Hematopoietic multipotent progenitor cell treated with erythropoietin and hydrocortisone succinate and interleukin-3 and kit ligand, for 15 days (in vitro differentiated cells): ENCODE results near the gene UBTD2.
"Not testable (repeated sequence)": the region's sequence is repeated elsewhere in the genome, so short reads cannot be mapped to it uniquely, and the experiment has no call there.

ENCODE experiments used
- DNase-seq: peaks from one replicate; pipeline ENCODE4 v3.0.0-alpha.2; 2015; ENCODE audit warnings: low spot score

Gene UBTD2

DNA sequence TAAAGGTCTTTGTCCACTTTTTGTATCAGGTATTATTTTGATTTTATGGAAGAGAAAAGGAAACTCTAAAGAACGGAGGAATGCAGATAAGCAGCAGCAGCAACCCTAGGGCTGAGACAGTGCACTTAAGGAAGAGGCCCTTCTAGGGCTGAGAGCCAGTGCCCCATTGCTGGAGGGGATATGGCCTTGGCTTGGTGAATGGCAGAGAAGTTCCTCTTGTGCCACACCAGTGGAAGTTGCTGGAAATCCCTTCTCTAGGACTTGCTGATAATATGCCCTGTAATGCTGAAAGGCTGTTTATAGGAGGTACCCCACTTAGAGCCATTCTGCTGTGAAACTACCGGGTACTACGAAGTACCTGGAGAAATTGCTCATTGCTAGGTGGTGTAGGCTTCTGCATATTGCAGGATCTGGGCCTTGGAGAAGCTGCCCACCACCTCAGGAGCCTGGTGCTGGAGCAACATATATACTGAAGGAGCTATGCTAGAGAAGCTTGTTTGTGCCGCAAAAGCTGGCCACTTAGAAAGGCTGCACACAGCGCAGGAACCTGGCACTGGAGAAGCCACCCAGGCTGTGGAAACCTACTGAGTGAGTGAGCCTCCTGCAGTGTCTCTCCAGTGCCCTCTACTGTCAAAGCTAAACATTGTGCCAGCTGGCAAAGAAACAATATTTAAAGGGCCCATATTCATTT is 9.6 kb upstream of the UBTD2 start:
- peak; percentile 42 for DNase-seq

DNA sequence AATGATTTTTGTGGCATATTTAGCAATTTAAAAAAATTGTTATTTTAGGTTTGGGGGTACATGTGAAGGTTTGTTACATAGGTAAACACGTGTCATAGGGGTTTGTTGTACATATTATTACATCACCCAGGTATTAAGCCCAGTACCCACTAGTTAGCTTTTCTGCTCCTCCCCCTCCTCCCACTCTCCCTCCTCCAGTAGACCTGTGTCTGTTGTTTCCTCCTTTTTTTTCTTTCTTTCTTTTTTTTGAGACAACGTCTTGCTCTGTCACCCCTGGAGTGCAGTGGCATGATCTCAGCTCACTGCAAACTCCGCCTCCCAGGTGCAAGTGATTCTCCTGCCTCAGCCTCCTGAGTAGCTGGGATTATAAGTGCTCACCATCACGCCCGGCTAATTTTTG is 8.3 kb upstream of the UBTD2 start:
- DNase-seq = not testable (repeated sequence)

DNA sequence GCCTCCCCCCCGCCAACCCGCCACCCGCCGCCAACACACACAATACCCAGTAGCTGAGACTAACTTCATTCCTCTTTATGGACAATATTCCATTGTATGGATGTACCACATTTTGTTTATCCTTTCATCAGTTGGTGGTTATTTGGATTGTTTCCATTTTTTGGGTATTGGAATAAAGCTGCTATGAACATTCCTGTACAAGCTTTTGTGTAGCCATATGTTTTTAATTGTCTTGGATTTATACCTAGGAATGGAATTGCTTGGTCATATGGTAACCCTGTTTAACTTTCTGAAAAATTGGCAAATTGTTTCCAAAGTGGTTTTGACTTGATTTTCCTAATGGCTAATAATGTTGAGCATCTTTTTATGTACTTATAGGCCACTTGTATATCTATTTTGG is 4.9 kb upstream of the UBTD2 start:
- DNase-seq = no peak

DNA sequence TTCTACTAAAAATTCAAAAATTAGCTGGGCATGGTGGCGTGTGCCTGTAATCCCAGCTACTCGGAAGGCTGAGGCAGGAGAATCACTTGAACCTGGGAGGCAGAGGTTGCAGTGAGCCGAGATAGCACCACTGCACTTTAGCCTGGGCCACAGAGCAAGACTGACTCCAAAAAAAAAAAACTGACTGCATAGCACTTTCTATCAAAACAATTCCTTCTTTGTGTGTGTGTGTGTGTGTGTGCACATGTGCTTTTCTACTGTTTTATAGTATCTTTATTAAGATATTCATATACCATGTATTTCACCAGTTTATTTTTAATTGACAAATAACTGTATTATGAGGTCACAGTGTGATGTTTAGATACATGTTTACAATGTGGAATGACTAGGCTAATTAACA is 3.6 kb upstream of the UBTD2 start:
- DNase-seq = not testable (repeated sequence)

DNA sequence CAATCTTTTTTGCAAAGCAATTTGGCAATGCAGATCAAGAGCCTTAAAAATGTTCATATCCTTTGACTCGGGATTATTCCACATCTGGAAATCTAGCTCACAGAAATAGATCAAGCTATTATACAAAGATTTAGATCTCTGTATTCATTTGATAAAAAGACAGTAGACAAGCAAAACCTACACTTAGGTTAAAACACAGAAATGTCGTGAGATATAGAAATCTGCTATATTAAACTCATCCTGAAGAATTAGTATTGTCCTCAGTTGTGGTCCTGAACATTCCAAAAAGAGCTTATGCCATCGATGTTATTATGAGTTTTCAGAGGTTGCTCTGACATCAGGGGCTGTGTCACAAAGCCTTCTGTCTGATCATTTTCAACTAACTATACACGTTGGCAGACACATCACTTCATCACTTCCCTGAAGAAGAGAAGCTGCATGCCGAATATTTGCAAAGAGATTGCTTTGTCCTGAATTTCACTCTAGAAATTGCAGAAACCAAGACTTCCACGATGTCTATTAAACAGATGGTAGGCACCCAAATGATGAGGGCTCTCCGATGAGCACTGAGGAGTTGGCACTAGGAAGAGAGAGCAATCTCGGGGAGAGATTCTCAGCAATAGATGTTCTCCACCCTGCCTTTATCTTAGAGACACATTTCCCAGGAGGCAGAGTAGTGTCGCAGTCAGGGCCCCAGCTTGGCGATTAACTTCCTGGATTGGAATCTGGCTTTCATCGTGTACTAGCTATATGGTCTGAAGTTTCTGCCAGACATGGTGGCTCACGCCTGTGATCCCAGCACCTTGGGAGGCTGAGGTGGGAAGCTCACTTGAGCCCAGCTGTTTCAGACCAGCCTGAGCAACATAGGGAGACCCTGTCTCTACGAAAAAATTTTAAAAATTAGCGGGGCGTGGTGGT is 1.9 kb upstream of the UBTD2 start:
- DNase-seq = no peak

DNA sequence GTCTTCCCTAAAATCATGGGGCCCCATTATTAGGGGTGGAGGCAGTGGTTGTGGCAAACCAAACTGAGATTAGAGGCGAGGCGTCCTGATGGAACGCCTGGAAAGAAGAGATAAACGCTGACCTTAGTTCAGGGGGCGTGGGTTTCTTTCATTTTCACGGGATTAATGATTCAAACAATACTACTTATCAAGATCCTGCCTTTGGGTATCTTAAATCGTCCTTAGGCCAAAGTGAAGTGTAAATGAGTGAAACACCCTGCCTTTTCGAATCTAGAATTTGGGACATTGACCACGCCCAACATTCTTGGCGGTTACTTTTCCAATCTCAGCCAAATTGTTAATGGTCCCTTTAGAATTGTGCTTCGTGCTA is 1.0 kb upstream of the UBTD2 start:
- DNase-seq = no peak

DNA sequence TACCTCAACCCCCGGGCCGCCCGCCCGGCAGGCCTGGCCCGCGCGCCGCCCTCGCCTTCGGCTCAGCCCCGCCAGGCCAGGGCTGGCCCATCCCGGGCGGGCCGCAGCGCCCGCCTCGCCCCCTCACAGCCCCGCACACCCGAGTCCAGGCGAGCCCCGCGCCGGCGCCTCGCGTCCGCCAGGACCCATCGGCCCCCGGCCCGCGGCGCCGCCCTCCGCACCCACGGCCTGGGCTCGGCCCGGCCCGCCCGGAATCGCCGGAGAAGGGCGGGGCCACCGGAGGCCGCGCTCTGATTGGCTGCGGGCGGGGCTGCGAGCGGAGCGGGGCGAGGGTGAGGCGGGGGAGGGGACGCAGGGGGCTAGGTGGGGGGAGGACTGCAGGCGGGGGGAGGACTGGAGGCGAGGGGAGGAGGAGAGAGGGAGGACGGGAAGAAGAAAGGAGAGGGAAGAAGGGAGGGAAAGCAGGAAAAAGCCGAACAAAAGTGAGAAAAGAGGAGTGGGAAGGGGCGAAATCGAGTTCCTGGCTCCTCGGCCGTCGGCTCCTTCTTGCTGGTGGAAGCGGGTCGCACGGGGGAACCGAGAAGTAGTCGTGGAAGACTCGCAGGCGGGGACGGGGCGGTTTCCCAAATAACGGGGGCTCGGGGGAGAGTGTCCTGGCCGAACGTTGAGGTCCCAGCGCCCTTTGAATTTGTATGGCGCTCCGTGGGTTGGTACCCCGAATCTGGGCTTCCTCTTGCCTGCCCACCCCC is 472 bp upstream of the UBTD2 start:
- no peak for DNase-seq

DNA sequence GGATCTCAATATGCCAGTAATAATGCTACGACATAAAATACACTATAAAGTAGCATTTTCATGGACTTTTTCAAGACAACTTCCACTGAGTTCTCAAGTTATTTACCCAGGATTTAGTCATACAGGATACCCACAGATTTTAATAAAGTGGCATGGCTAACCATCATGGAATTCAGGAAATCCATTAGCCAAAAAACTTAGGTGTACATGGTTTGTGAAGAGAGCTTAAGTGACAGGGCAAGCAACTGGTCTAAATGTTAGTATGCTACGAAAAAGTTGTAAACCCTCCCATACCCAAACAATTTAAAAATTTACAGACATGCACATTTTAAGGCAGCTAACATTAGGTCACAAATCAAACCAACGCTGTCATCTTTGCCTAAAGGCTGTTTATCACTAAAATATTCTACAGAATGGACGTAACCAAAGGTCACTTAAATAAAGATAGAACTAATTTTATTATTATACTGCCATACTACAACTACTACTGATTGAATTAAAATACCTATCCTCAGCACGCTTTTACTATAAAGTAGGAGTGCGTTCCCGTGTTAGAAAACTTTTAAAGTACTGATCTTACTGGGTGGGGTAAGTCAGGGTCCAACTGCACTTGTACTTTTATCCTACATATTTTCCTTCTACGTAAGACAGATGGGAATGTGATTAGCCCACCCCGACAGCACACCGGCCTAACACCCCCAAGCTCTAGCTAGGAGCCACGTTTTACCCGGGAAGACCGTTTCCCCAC is 1.1 kb downstream of the UBTD2 start:
- no peak for DNase-seq

DNA sequence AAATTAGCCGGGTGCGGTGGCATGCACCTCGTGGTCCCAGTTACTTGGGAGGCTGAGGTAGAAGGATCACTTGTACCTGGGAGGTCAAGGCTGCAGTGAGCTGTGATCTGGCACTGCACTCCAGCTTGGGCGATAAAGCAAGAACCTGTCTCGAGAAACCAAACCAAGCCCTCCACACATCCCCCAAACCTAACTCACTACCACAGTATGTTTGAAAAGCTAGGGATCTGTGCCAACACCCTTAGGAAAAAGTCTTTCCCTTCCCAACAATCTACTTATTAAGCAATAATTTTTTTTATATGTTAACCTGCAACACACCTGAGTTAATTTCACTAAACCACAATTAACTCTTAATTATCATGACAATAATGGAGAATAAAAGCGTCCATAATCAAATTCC is 2.2 kb downstream of the UBTD2 start:
- DNase-seq = no peak

DNA sequence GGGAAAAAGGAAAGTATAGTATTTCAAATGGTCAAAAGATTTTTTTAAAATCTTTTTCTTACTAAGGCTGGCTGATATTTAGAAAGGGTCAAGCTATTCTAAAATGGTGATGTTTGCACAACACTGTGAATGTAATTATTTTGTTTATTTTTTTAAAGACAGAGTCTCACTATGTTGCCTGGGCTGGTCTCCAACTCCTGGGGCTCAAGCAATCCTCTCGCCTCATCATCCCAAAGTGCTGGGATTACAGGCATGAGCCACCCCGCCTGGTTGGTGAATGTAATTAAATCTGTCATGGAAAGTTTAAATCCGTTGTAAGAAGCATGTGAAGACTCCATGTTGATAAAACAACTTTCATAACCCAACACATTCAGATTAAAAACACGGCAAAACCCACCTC is 2.6 kb downstream of the UBTD2 start:
- DNase-seq = no peak

DNA sequence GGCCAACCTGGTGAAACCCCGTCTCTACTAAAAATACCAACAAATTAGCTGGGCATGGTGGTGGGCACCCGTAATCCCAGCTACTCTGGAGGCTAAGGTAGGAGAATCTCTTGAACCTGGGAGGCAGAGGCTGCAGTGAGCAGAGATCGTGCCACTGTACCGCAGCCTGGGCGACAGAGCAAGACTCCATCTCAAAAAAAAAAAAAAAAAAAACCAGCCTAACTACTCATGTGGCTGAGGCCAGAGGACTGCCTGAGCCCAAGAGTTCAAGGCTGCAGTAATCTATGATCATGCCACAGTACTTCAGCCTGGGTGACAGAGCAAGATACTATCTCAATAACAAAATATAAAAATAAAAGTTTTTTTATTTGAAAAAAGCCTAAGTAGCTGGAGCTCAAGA is 3.2 kb downstream of the UBTD2 start:
- no peak for DNase-seq

DNA sequence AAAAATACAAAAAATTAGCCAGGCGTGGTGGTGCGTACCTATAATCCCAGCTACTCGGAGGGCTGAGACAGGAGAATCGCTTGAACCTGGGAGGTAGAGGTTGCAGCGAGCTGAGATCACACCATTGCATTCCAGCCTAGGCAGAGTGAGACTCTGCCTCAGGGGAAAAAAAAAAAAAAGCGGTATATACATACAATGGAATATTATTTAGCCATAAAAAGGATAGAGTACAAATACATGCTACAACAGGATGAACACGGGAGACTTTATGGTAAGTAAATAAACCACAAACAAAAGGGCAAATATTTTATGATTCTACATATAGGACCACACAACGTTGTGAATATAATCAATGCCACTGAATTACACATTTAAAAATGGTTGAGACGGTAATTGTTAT is 5.2 kb downstream of the UBTD2 start:
- DNase-seq = no peak

DNA sequence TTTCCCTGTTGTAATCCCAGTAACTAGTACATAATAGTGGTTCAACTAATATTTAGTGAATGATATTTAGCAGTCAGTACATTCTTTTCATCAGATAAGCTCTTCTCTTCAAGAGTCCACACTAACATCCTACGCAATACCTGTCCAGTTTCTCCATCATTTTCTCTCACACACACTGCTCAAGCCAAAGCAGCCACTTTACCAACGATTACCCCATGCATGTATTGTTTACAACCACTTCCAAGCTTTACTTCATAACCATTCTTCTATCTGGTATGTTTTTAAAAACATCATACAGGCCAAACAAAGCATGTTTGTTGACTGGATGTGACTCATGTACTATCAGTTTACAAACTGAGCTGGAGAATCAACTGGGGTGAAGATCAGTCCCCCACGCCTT is 7.3 kb downstream of the UBTD2 start:
- DNase-seq = no peak

DNA sequence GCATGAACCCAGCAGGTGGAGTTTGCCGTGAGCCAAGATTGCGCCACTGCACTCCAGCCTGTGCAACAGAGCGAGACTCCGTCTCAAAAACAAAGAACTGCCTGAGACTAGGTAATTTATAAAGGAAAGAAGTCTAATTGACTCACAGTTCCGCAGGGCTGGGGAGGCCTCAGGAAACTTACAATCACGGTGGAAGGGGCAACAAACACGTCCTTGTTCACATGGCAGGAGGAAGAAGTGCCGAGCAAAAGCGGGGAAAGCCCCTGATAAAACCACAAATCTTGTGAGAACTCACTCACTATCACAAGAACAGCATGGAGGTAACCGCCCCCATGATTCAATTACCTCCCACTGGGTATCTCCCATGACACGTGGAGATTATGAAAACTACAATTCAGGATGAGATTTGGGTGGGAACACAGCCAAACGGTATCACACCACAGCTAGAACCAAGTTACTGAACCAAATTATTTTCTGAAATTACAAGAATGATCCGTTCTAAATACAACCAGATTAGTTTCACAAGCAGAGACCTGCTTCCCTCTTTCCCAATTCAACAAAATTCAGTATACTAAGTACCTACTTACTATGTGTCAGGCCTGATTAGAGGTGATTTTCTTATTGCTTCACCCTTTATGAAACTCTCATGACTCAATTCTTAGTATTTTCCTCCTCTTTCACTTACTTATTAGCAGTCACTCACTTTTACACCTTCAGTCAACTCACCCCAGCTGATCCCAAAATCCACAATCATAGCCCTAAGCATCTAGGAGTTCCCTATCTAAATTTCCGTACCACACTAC is 8.4 kb downstream of the UBTD2 start:
- no peak for DNase-seq

DNA sequence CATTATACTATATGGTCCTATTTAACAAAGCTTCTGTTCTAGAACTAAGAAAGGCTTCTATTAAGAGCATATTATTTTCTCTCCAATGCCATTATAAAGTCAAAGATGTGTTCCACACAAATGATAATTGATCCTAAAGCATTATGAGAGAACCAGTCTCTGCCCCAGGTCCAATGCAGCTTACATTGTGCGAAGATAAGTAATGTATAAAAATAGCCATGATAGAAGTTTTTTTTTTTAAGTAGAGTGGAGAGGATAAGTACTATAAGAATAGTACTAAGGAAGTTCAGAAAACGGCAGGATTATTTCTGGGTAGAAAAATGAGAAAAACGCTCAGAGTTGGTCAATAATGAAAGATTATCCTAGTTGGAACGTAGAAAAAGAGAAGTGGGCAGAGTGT is 15.6 kb downstream of the UBTD2 start:
- DNase-seq = no peak

DNA sequence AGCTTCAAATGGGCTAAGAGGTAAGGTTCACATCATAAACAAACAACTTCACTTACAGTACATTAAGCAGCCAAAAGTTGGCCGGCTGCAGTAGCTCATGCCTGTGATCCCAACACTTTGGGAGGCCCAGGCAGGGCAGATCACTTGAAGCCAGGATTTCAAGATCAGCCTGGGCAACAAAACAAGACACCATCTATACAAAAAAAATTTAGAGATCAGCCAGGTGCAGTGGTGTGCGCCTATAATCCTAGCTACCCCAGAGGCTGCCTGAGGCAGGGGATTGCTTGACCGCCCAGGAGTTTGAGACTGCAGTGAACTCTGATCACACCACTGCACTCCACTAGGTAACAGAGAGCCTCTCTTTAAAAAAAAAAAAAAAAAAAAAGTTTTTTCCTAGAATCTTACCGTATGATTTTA is 16.9 kb downstream of the UBTD2 start:
- DNase-seq = no peak

DNA sequence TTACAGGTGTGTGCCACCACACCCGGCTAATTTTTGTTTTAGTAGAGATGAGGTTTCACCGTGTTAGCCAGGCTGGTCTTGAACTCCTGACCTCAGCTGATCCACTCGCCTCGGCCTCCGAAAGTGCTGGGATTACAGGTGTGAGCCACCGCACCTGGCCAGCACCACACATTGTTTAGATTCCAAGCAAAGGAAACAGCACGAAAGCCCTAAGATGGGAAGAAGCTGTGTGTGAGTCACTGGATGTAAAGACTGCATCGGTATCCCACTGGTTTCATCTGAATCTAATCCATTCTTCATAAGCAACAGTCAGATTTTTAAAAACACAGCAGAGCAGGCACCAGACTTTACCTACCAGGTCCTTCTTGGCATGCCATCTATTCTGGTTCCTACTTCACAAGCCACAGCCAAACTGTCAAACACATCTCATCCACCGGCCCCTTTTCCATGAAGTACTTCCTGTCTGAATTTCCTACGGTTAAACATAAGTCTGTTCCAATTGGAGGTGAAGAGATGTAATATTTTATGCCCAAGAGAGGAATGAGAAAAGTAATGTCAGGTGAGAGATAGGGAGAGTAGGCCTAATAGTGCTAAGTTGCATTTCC is 17.4 kb downstream of the UBTD2 start:
- DNase-seq = no peak

DNA sequence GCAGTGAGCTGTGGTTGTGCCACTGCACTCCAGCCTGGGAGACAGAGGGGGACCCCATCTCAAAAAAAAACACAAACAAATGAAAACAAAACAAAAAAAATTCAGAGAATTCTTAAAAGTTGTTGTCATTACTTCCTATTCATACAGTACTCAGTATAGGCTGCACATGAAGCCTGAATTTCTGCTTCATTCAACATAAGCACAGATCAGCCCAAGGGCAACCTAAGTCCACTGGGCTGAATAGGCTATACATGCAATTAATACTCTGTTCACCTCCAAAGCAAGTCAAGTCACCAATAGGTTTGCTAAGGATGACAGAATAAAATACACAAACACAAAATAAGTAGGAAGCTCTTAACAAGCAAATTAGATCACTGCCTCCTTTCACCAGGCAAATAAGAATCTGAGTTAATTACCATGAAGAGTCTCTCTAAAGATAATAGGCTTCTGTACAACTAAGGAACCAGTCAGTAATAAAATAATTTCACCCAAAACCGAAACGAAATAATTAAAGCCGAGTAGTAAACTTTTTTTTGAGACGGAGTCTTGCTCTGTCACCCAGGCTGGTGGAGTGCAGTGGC is 18.7 kb downstream of the UBTD2 start:
- no peak for DNase-seq

DNA sequence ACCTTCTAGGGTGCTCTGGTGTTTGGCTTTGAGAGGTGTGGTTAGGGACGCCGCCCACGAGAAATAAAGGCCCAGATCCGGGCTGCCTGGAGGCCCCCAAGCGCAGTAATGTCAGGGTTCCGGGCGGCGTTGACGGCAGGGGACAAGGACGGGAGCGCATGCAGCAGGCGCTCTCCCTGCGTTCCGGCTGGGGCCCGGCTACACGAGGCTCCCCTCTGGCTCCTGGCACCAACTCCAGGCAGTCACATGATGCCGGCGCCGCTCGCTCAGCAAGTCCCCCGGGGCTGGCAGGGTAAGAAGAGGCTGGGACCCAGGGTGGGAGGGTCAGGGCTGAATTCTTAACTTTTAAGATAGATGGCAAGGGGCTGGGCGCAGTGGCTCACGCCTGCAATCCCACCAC is 28.1 kb downstream of the UBTD2 start:
- no peak for DNase-seq

DNA sequence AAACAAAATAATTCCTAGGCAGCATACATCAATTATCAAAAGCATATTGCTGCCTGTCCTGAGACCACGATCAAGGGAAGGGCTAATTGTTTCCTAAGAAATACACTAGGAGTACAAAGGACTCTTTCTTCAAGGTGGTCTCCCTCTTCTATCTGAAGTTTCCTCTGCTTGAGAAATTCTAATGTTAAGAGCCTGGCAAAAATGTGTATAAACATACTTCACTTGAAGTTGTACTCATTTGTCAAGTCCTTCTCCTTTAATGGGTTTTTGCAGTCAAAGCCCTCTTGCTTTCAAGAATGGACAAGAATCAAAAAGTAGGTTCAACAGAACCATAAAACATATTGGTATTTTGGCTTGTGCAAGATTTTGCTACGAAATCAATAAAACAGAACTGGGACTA is 31.1 kb downstream of the UBTD2 start:
- no peak for DNase-seq

DNA sequence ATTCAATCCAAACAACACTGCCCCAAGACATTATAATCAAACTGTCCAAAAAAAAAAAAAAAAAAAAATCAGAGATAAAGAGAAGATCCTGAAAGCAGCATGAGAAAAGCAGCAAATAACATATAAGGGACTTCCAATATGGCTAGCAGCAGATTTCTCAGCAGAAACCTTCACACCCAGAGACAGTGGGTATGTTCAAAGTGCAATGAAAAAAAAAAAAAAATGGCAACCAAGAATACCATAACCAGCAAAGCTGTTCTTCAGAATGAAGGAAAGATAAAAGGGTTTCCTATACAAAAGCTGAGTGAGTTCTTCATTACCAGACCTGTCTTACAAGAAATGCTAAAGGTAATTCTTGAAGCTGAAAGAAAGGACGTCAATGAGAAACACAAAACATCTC is 32.1 kb downstream of the UBTD2 start:
- no peak for DNase-seq
